ENCODE measurements around the gene NOS2.
A peak's percentile ranks its signal among the peaks of the same experiment; 100 is the strongest.

GRCh38 chr17:27760069-27760885 is 40.1 kb downstream of the NOS2 start:
- TF ChIP-seq CTCF (IDR thresholded peaks at IDR 0.05; ENCODE audit: insufficient read depth, low read length, poor library complexity, severe bottlenecking) (peak; percentile 93), EZH2phosphoT487 (conservative IDR thresholded peaks at IDR 0.05; ENCODE audit: low read length) (no peak)

All from SU-DHL-6 (cell line).